D721Med (cell line): Measurements from ENCODE around the gene MAP2K3.
A peak's percentile ranks its signal among the peaks of the same experiment; 100 is the strongest.

ENCODE experiments used
- DNase-seq: peaks from one replicate; pipeline ENCODE4 v3.0.0; 2011; ENCODE audit warnings: low spot score; ENCODE audit not compliant: insufficient read length
- FAIRE-seq: peaks from 2 replicates; lab custom pipeline; 2011; peaks lifted over from hg19 to GRCh38; lab: Jason Lieb, UNC
- CTCF ChIP-seq: IDR thresholded peaks from 2 replicates; pipeline ENCODE4 v1.5.1; 2012; ENCODE audit warnings: mild to moderate bottlenecking, control low read depth; ENCODE audit not compliant: insufficient read depth; ENCODE audit errors: missing control alignments

MAP2K3 gene

DNA sequence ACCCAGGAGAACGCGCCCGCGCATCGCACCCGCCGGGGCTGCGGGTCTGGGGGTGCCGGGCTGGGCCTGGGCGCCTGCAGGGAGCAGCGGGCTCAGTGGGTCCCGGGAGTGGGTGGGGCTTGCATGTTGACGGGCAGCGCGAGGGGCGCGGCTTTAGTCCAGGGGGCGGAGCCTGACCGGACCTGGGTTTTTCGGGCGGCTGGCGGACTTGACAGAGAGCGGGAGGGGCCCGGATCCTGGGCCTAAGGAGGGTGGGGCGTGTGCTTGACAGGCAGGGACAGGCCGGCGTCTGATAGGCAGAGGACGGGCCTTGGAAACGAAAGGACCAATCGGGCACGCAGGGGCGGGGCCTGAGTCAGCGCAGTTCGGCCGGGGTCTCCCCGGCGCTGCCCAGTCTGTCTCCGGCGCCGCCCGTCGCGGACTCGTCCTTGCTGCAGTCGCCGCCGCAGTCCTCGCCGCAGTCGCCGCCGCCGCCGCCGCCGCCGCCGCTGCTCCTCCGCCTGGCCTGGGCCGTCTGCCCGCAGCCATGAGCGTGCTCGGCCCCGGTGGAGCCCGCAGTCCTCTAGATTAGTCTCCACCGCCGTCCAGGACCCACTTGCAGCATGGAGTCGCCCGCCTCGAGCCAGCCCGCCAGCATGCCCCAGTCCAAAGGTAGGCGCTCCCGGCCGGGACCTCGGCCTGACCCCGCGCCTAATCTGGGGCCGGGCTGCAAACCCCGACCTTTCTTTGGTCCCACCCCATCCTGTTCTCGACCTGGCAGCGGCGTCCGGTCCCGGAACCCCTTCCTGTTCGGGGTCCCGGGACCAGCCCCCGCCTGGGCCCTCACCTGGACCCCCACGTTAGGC lies at the start of gene MAP2K3:
MAP2K3 (plus strand) TSS at position 393 of the 845 bp plus-strand sequence; CDS start at position 603, 210 bp downstream.
- no peak for TF ChIP-seq CTCF
- DNase-seq (peak; percentile 97), FAIRE-seq (no peak)

- no peak for DNase-seq
- no peak for FAIRE-seq
Observed at GRCh38 chr17:21235921-21236320, 48.6 kb upstream of the MAP2K3 start.

DNA sequence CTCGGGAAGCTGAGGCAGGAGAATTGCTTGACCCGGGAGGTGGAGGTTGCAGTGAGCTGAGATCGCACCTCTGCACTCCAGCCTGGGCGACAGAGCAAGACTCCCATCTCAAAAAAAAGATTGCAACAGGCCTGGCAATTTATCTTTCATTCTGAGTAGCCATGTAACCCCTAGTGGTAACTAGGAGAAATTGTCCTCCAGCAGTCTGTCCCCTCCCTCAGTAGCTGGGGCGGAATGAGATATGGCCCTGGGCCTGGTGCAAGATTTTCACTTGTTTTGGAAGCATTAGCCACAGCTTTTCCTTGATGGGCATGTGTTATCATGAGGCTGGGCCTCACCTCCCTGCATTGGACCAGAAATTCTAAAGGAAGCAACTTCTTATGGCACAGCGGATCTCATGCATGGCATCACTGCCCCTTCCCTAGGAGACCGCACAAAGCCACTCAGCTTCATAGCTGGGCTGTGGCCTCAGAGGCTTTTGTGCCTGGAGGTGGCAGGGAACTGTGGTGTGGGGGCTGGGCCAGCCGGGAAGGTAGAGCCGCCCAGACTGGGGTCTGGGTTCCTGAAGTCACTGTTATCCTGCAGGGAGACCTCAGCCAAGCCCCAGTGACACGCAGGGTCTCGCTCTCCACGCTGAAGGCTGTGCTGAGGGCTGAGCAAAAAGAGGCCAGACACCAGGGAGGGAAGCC lies 44.7 kb upstream of the MAP2K3 start:
- FAIRE-seq (no peak), DNase-seq (peak; percentile 59)
- peak; percentile 26 for TF ChIP-seq CTCF

More at GRCh38 chr17:21235921-21236320, 48.6 kb upstream of the MAP2K3 start:
- TF ChIP-seq CTCF, result no peak

- no peak for TF ChIP-seq CTCF
- DNase-seq, result no peak
- FAIRE-seq, result no peak
Observed at GRCh38 chr17:21240369-21241055, 44.0 kb upstream of the MAP2K3 start.

- FAIRE-seq, result no peak
Observed at GRCh38 chr17:21241564-21241963, 42.9 kb upstream of the MAP2K3 start.

More at GRCh38 chr17:21241564-21241963, 42.9 kb upstream of the MAP2K3 start:
- DNase-seq, result no peak
- TF ChIP-seq CTCF, result no peak
